ENCODE data around the gene METTL6.

The METTL6 gene

GRCh38 chr3:15361494-15362214 lies 65.7 kb downstream of the METTL6 start:
- DNase-seq, result peak; percentile 77 to 78

- DNase-seq, result no peak
Observed at GRCh38 chr3:15360788-15361493, 66.4 kb downstream of the METTL6 start.

Data from activated T-cell treated with anti-CD3 and anti-CD28 coated beads, Interleukin-2, amount 50 U/mL, for 48 hours (primary cell).